K562 (cell line): ENCODE data around the gene RNF217. TPM values are rescaled to one million over a fixed set of nuclear protein-coding genes. Genes with fewer than 3 reads are reported as not detected.
"Not testable (repeated sequence)": the region's sequence is repeated elsewhere in the genome, so short reads cannot be mapped to it uniquely, and the experiment has no call there.

ENCODE experiments used
- ARNT ChIP-seq, 2 experiments: fragments of 450-650 bp; IDR thresholded peaks; 2 replicates each; pipeline ENCODE4 v1.6.1; 2016; ENCODE audit warnings: mild to moderate bottlenecking in 1 of 2
- EP400 ChIP-seq: fragments of 450-650 bp; IDR thresholded peaks from 2 replicates; pipeline ENCODE4 v1.6.1; 2017; ENCODE audit warnings: antibody characterized with exemption, mild to moderate bottlenecking, moderate library complexity
- JUNB ChIP-seq: fragments of 450-650 bp; formaldehyde crosslinking; conservative IDR thresholded peaks from 2 replicates; pipeline ENCODE4 v1.4.0; 2020; ENCODE audit warnings: mild to moderate bottlenecking
- NFATC3 ChIP-seq: fragments of 450-650 bp; IDR thresholded peaks from 2 replicates; pipeline ENCODE4 v1.6.1; 2017; ENCODE audit warnings: mild to moderate bottlenecking
- NR2C1 ChIP-seq, 2 experiments: fragments of 450-650 bp; IDR thresholded peaks; 2 replicates each; pipeline ENCODE4 v1.6.1; 2017; ENCODE audit warnings: mild to moderate bottlenecking in 2 of 2, antibody characterized with exemption in 1 of 2, inconsistent platforms in 1 of 2, missing compliant biosample characterization in 1 of 2, missing genetic modification characterization in 1 of 2
- SMARCA4 ChIP-seq: fragments of 450-650 bp; IDR thresholded peaks from 2 replicates; pipeline ENCODE4 v1.6.1; 2016
- TRIM24 ChIP-seq, 2 experiments: fragments of 450-650 bp; IDR thresholded peaks; 2 replicates each; pipeline ENCODE4 v1.6.1; 2016
- ZNF239 ChIP-seq: fragments of 250-450 bp; sonication (Bioruptor Pico); IDR thresholded peaks from 2 replicates; pipeline ENCODE4 v1.4.0; 2020; ENCODE audit warnings: mild to moderate bottlenecking
- ZNF41 ChIP-seq: fragments of 250-450 bp; sonication (Bioruptor Pico); conservative IDR thresholded peaks from 2 replicates; pipeline ENCODE4 v1.4.0; 2020; ENCODE audit warnings: mild to moderate bottlenecking
- polyA plus RNA-seq, 8 experiments: library from polyadenylated mRNA; depleted of rRNA in 4 of 8; stranded (reverse) in 5 of 8; unstranded in 3 of 8; fragments of >200 nt; fragmentation: Nextera tagmentation in 2 of 8; fragmentation: Illumina TruSeq in 1 of 8; extraction: Ambion mirVana in 2 of 8; extraction: Trizol in 1 of 8; gene quantifications; 2 replicates each; pipeline versions ENCODE4 v1.2.1 to v1.2.3, GENCODE V29; 2011 to 2014; ENCODE audit warnings: inconsistent platforms in 1 of 8, missing spikeins in 1 of 8
- total RNA-seq, 7 experiments: library from RNA; depleted of rRNA in 6 of 7; stranded (reverse); fragments of >200 nt in 6 of 7; fragmentation: Illumina TruSeq in 2 of 7; extraction: Trizol in 2 of 7; gene quantifications; 2 replicates each; pipeline versions ENCODE4 v1.2.1 to v1.2.3, GENCODE V29; 2011 to 2021; ENCODE audit warnings: low replicate concordance in 1 of 7
- TF ChIP-seq, protein P1 (sequence below), 2 experiments: fragments of 450-650 bp; IDR thresholded peaks; 2 replicates each; pipeline ENCODE4 v1.6.1; 2016
- TF ChIP-seq, protein P2 (sequence below), 2 experiments: fragments of 450-650 bp; IDR thresholded peaks; 2 replicates each; pipeline ENCODE4 v1.6.1; 2018; ENCODE audit warnings: mild to moderate bottlenecking in 2 of 2, low read depth in 1 of 2; ENCODE audit not compliant: partially characterized antibody in 2 of 2

Gene RNF217
- total and polyA plus RNA-seq, 9 of the 15 experiments (the other 6 are each of a cell fraction or from before 2014, with no cell fraction given) = 2.9 to 25.6 (median 12.0) TPM

DNA sequence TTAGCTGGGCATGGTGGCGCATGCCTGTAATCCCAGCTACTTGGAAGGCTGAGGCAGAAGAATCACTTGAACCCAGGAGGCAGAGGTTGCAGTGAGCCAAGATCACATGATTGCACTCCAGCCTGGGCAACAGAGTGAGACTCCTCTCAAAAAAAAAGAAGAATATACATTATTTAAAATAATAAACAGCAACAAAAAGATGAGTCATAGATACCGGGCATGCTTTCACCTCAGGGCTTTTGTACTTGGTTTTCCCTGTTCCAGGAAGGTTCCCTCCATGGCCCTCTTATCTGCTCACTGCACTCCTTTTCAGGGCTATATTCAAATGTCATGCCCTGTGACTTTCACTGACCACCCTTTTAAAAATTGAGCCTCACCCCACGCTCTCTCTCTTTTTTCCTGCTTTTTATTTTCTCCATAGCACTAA lies 3.2 kb downstream of the RNF217 start (continued):
- TF ChIP-seq EP400 (peak; percentile 69), NFATC3 (0 out of 2 replicates have a peak, but pooled peaks have one; percentile 13), ZNF239 (CRISPR knock-in tag) (peak; percentile 97), JUNB (CRISPR knock-in tag) (peak; percentile 75), NR2C1 (tag; IDR thresholded peaks at IDR 0.05) (0 out of 2 replicates have a peak, but pooled peaks have one; percentile 26), TRIM24 (IDR thresholded peaks at IDR 0.05) (peak in 1 of 2 experiments; percentile 47; a peak in 1 of 4 replicates), ZNF41 (0 out of 2 replicates have a peak, but pooled peaks have one; percentile 34), SMARCA4 (peak; percentile 91), ARNT (IDR thresholded peaks at IDR 0.05) (peak; percentile 26 to 35; a peak in 1 of 4 replicates)
- not testable (repeated sequence) for TF ChIP-seq NR2C1 (IDR thresholded peaks at IDR 0.05)
- TF ChIP-seq, protein P1, sequence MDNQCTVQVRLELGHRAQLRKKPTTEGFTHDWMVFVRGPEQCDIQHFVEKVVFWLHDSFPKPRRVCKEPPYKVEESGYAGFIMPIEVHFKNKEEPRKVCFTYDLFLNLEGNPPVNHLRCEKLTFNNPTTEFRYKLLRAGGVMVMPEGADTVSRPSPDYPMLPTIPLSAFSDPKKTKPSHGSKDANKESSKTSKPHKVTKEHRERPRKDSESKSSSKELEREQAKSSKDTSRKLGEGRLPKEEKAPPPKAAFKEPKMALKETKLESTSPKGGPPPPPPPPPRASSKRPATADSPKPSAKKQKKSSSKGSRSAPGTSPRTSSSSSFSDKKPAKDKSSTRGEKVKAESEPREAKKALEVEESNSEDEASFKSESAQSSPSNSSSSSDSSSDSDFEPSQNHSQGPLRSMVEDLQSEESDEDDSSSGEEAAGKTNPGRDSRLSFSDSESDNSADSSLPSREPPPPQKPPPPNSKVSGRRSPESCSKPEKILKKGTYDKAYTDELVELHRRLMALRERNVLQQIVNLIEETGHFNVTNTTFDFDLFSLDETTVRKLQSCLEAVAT (IDR thresholded peaks at IDR 0.05) = peak in 1 of 2 experiments; percentile 49; a peak in 1 of 4 replicates
- TF ChIP-seq, protein P2, sequence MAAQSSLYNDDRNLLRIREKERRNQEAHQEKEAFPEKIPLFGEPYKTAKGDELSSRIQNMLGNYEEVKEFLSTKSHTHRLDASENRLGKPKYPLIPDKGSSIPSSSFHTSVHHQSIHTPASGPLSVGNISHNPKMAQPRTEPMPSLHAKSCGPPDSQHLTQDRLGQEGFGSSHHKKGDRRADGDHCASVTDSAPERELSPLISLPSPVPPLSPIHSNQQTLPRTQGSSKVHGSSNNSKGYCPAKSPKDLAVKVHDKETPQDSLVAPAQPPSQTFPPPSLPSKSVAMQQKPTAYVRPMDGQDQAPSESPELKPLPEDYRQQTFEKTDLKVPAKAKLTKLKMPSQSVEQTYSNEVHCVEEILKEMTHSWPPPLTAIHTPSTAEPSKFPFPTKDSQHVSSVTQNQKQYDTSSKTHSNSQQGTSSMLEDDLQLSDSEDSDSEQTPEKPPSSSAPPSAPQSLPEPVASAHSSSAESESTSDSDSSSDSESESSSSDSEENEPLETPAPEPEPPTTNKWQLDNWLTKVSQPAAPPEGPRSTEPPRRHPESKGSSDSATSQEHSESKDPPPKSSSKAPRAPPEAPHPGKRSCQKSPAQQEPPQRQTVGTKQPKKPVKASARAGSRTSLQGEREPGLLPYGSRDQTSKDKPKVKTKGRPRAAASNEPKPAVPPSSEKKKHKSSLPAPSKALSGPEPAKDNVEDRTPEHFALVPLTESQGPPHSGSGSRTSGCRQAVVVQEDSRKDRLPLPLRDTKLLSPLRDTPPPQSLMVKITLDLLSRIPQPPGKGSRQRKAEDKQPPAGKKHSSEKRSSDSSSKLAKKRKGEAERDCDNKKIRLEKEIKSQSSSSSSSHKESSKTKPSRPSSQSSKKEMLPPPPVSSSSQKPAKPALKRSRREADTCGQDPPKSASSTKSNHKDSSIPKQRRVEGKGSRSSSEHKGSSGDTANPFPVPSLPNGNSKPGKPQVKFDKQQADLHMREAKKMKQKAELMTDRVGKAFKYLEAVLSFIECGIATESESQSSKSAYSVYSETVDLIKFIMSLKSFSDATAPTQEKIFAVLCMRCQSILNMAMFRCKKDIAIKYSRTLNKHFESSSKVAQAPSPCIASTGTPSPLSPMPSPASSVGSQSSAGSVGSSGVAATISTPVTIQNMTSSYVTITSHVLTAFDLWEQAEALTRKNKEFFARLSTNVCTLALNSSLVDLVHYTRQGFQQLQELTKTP (IDR thresholded peaks at IDR 0.05; ENCODE audit: low read depth in 1 of 2, partially characterized antibody in 2 of 2) = peak in 1 of 2 experiments; percentile 33
